SIG-M5 treated with dmso at 0.1 percent for 504 hours (cell line): ENCODE data around the gene CCNH.
A peak's percentile ranks its signal among the peaks of the same experiment; 100 is the strongest.

Source experiments
- DNase-seq: peaks from one replicate; lab custom pipeline; 2025; ENCODE audit not compliant: unreplicated experiment; lab: John Stamatoyannopoulos, UW

The CCNH gene

GRCh38 chr5:87412630-87413342, at the start of gene CCNH:
CCNH (minus strand) TSS chr5:87412930; CDS start chr5:87412794, 136 bp downstream.
- DNase-seq = peak; percentile 99

GRCh38 chr5:87457706-87458105, 45.0 kb upstream of the CCNH start:
- DNase-seq = no peak

- no peak for DNase-seq
Measured at GRCh38 chr5:87453801-87454200, 41.1 kb upstream of the CCNH start.

GRCh38 chr5:87452837-87453236, 40.1 kb upstream of the CCNH start:
- no peak for DNase-seq

GRCh38 chr5:87442419-87442818, 29.7 kb upstream of the CCNH start:
- no peak for DNase-seq

- DNase-seq = no peak
Measured at GRCh38 chr5:87438231-87438630, 25.5 kb upstream of the CCNH start.

- no peak for DNase-seq
Measured at GRCh38 chr5:87437724-87438123, 25.0 kb upstream of the CCNH start.

- no peak for DNase-seq
Measured at GRCh38 chr5:87435144-87435694, 22.5 kb upstream of the CCNH start.

- no peak for DNase-seq
Measured at GRCh38 chr5:87434461-87434860, 21.7 kb upstream of the CCNH start.

GRCh38 chr5:87433945-87434344, 21.2 kb upstream of the CCNH start:
- DNase-seq = no peak

- DNase-seq = no peak
Measured at GRCh38 chr5:87432460-87432859, 19.7 kb upstream of the CCNH start.

- DNase-seq = no peak
Measured at GRCh38 chr5:87430863-87431457, 18.2 kb upstream of the CCNH start.

GRCh38 chr5:87423755-87424154, 11.0 kb upstream of the CCNH start:
- DNase-seq = no peak

- no peak for DNase-seq
Measured at GRCh38 chr5:87421307-87421706, 8.6 kb upstream of the CCNH start.

- DNase-seq = no peak
Measured at GRCh38 chr5:87418506-87418905, 5.8 kb upstream of the CCNH start.

GRCh38 chr5:87413343-87413645, 564 bp upstream of the CCNH start:
- no peak for DNase-seq

GRCh38 chr5:87411973-87412629, 629 bp downstream of the CCNH start:
- peak; percentile 56 for DNase-seq

- no peak for DNase-seq
Measured at GRCh38 chr5:87411586-87411972, 1.2 kb downstream of the CCNH start.

GRCh38 chr5:87410931-87411330, 1.8 kb downstream of the CCNH start:
- DNase-seq = no peak

GRCh38 chr5:87408204-87408603, 4.5 kb downstream of the CCNH start:
- no peak for DNase-seq

- no peak for DNase-seq
Measured at GRCh38 chr5:87405472-87406155, 7.1 kb downstream of the CCNH start.

- no peak for DNase-seq
Measured at GRCh38 chr5:87404359-87404758, 8.4 kb downstream of the CCNH start.
